ENCODE results near the gene INSYN2A.

Gene INSYN2A

DNA sequence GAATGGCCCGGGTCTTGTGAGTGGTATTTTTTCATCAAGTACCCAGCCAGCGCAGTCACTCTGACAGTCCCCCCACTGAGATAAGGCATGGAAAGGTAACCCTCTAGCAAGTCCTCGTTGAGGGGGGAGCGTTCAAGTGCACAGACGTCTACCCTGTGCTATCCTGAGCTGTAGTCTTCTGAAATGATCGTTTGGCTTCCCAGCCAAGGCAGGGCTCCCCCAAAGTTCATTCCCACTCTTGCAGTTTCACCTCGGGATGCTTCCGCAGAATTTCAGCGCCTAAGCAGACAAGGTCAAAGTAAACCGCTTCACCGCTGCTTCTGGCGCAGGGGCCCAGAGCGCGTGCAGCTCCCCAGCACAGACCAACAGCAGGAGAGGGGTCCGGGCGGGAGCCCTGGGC lies 1.8 kb downstream of the INSYN2A start:
- DNase-seq: no peak

DNA sequence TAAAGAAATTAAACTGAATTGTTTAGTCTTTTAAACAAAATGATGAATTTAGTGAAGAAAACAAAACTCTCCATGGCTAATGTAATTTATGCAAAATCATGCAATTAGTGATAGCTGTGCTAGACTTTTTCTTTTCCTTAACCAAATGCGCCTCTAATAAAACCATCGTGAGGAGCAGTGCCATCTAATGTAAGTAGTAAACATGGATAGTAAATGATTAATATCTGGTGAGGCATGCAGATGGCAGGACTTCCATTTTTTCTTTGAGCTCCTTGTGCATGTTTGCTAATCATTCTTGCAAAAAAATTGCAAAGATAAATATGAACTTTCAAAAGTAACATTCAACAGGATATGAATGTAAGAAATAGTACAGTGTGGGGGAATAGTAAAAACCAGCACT lies 2.3 kb downstream of the INSYN2A start:
- no peak for DNase-seq

DNA sequence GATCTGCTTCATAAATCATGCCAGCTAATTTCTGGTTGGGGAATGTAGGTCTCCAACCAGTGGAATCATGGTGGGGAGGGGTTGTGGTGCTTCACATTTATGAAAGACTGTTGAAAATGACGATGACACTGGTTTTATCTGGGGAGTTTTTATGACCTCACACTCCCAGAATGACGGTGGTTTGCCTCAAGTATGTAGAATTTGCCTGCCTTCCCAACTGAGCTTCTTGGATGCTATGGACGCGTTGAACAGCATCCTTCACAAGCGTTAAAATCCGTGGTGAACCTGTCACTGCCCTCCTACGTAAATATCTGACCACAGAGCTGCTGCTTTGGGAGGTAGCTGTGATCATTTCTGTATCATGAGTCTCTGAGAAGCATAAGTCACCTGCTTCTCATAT lies 3.3 kb downstream of the INSYN2A start:
- no peak for DNase-seq

GRCh38 chr10:127190427-127190826 lies 6.0 kb downstream of the INSYN2A start:
- no peak for DNase-seq

GRCh38 chr10:127189226-127189625 lies 7.2 kb downstream of the INSYN2A start:
- no peak for DNase-seq

DNA sequence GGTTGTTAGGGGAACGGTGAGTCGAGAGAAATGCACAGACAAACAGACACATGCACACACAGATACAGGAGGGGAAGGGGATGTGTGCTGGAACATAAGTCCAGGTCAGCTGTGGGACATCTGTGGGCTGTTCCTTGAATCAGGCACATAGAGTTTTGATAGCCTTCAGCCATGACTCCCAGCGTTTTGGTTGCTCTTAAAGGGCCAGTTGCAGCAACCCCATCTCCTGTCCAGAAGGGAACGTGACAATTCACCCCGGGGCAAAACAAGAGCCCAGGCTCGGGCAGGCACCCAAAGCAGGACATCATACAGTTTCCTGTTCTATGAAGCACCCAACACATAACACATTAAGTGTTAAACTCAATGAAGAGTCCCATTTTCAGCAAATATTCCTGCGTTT lies 9.6 kb downstream of the INSYN2A start:
- DNase-seq: no peak

- no peak for DNase-seq
Observed at GRCh38 chr10:127184582-127184981, 11.8 kb downstream of the INSYN2A start.

DNA sequence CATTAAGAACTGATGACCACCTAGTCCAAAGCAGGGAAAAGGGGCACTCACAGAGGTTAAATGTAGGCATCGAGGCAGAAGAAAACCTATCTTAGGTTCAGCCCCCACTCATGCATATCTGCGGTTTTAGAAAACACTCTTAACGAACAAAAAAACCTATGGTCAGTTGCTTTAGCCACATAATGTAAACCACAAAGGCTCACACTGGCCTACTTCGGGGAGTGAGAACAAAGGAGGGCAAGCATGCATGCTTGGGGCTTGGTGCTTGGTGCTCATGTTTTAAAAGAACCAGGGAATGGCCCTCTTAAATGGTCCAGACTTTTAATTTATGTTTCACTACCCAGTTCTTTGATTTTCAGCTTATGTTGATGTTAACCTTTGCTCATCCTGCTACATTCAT lies 14.2 kb downstream of the INSYN2A start:
- no peak for DNase-seq

- no peak for DNase-seq
Observed at GRCh38 chr10:127179612-127180250, 16.7 kb downstream of the INSYN2A start.

DNA sequence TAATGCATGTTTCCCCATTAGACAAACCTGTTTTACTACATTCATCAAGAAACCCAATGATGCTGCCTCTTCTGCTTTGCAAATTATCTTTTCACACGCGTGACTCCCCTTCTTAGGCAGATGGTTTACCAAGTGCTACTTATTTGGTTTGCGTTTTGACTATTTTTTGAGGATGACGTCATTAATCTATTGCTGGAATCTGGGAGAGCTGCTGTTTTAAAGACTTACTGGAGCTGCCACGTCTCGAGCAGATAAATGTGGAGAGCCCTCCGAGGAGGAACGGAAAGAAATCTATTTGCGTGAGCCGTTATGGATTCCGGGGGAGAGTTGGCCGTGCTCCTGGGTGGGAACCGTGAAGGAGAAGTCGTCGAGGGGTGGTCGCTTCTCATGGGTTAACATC lies 19.7 kb downstream of the INSYN2A start:
- no peak for DNase-seq

DNA sequence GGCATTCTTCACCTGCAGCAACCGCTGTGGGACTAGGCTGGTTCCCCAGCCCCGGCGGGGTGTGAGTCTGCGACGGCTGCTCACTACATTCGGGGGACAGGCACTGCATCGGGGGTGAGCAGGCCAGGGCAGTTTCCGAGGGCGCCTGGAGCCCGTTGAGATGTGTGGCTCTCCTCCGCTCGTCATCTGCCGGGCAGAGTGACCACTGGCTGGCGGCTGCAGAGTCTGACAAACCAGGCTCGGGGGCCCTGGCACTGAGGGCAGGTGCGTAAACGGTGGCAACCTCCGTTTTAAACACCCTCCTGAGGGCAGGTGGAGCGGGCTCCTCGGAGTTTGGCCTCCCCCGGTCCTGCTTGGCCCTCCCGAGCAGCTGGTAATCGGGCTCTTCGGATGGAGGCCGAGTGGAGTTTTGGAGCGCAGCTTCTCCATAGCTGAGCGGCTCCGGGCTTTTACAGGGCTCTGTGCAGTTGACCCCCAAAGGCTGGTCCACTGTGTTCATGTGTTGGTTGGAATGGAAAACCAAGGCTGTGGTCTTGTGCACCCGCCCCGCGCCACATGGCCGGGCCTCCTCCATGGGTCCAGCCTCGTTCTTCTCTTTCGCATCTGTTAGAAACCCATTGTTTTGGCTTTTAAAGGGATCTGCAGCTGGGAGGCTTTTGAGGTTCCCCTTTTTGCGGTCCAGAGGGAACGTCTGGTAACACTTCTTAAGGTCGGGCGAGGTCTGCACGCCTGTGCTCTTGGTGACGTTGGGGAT lies 20.9 kb downstream of the INSYN2A start:
- no peak for DNase-seq

GRCh38 chr10:127174866-127175265 lies 21.5 kb downstream of the INSYN2A start:
- DNase-seq: no peak

DNA sequence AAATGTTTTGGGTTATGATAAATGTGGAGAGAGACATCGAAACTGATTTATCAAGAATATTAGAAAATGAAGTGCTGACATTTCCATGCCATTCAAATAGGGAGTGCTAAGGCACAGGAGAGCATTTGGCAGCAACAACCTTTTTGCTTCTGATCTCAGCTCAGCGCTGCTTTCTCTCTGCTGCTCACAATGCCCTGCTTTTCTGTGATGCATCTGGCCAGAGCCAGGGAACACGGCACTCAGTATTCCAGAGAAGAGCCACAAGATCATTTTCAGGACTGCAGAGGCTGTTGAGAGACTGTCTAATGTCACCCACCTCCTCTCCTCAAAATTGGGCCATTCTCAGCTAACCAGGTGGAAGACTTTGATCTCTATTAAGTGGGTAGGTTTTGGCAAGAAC lies 28.1 kb downstream of the INSYN2A start:
- DNase-seq: no peak

- no peak for DNase-seq
Observed at GRCh38 chr10:127162841-127163240, 33.5 kb downstream of the INSYN2A start.

- DNase-seq: no peak
Observed at GRCh38 chr10:127161482-127161881, 34.9 kb downstream of the INSYN2A start.

GRCh38 chr10:127159648-127160245 lies 36.6 kb downstream of the INSYN2A start:
- DNase-seq: no peak

GRCh38 chr10:127158662-127159061 lies 37.7 kb downstream of the INSYN2A start:
- DNase-seq: no peak

- no peak for DNase-seq
Observed at GRCh38 chr10:127157506-127158200, 38.7 kb downstream of the INSYN2A start.

DNA sequence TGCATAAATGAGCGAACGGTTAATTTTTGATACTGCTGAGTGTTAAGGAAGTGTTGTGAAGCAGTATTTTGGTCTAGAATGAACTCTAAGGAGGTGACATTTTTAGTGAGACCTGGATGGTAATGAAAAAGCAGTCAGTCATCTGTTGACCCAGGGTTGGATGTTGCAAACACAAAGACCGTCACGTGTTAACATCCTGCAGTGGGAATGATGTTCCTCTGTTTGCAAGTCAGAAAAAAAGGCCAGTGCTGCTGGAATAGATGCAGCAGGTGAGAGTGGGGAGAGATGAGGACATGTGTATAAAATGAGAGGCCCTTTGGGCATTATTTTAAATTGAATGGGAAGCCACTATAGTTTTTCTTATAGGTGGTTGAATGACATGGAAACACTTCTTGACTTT lies 39.3 kb downstream of the INSYN2A start:
- no peak for DNase-seq

DNA sequence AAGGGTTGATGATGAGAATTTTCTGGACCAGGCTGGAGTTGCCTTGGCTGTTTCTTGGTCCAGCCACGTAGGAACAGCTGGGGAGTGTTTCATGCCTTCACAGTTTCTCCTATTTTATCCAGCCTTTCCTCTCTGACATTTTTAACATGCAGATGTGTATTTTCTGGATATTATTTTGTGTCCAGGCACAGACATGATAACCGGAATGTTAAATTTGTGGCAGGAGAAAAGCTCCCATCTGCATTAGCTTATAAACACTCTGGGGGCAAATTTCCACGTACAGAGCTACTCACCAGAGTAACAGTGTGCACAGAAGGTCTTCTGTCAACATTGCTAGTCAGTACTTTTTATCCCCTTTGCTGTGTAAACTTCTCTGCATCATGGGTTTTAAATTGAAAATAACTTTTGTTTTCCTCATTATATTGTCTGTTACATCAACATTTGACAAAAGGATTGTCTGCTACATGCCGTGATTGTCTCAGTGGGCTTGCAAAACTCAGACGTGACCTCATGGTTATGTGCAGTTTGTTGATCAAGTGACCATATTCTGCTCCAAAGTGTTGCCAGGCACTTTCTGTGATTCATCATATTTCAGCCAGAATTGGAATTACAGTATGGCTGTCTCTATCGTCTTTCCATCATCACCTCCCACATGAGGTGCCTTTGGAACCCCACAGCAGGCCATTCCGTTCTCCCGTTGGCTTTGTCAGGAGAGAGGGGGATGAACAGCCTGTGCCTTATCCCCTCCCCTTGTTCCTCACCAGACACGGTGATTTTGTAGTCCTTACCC lies 41.4 kb downstream of the INSYN2A start:
- no peak for DNase-seq

- no peak for DNase-seq
Observed at GRCh38 chr10:127153181-127153580, 43.2 kb downstream of the INSYN2A start.

- DNase-seq: no peak
Observed at GRCh38 chr10:127151981-127152699, 44.3 kb downstream of the INSYN2A start.

Data from NCI-H1694 (cell line).